Astrocyte of the spinal cord (primary cell): ENCODE data around the gene CDC42EP5.

Experiments
- DNase-seq: peaks from one replicate; pipeline ENCODE4 v3.0.0; 2011; ENCODE audit warnings: low read depth, low spot score
- H3K4me3 ChIP-seq: 2 replicates; pipeline ENCODE4 v1.5.1; 2011; ENCODE audit warnings: low read depth, mild to moderate bottlenecking, low read length, moderate library complexity
- in situ Hi-C: cut with HindIII; loops from 2 replicates; pipeline ENCODE4 v1.10.0; 2017; ENCODE audit warnings: low sequenced_read_pairs
- TF ChIP-seq, protein P1 (sequence below): IDR thresholded peaks from 2 replicates; pipeline ENCODE4 v1.5.1; 2012; ENCODE audit warnings: low read depth, mild to moderate bottlenecking, low read length, inconsistent platforms

CDC42EP5 gene

DNA sequence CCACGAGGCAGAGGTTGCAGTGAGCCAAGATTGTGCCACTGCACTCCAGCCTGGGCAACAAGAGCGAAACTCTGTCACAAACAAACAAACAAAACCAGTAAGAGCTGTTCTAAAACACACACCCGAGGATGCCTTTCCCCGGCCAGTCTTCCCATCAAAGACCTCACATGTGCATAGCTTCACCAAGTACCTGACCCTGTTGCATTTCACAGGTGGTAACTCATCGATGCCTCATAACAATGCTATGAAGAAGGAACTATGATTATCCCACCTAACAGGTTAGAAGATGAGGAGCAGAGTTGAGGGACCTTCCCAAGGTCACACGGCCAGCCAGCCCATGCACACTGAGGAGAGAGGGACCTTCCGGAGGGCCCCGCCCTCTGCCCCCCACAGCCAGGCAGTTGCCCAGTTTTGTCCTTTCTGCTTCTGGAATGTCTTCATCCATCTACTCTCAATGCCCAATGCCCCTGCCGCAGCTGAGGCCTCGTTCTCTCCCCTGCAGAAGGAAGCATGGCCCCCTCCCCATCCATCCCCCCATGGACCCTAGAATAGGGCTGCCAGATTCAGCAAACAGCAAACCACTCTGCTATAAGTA is 40.9 kb downstream of the CDC42EP5 start:
- DNase-seq: no peak
- TF ChIP-seq, protein P1, sequence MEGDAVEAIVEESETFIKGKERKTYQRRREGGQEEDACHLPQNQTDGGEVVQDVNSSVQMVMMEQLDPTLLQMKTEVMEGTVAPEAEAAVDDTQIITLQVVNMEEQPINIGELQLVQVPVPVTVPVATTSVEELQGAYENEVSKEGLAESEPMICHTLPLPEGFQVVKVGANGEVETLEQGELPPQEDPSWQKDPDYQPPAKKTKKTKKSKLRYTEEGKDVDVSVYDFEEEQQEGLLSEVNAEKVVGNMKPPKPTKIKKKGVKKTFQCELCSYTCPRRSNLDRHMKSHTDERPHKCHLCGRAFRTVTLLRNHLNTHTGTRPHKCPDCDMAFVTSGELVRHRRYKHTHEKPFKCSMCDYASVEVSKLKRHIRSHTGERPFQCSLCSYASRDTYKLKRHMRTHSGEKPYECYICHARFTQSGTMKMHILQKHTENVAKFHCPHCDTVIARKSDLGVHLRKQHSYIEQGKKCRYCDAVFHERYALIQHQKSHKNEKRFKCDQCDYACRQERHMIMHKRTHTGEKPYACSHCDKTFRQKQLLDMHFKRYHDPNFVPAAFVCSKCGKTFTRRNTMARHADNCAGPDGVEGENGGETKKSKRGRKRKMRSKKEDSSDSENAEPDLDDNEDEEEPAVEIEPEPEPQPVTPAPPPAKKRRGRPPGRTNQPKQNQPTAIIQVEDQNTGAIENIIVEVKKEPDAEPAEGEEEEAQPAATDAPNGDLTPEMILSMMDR: no peak
- no peak overlapping the region for H3K4me3 ChIP-seq
- in situ Hi-C loops: no loop called here

DNA sequence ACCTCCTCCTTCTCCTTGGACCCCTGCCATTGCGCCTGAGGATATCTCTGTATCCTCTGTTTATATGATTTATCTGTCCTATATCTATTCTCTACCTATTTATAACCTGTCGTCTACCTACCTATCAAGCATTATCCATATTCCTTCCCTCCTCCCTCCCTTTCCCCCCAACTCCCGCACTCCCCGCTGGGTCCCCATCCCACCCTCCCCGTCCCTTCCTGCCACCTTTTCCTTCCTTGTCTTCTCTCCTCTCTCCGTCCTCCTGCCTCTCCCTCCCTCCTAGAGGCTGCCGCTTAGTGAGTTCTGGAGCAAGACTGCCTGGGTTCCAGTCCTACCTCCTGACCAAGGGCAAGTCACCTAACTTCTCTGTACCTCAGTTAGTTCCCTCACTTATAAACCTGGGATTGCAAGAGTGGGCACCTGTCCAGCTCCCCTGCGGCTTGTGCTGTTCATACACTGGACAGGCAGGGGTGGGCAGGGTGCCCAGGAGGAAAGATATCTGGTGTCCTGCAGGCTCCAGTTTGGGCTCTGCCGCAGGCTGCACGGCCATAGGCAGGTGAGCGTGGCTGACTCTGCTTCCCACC is 41.7 kb downstream of the CDC42EP5 start:
- TF ChIP-seq, protein P1: no peak
- DNase-seq: peak; percentile 34
- in situ Hi-C loops: no loop called here
- no peak overlapping the region for H3K4me3 ChIP-seq

DNA sequence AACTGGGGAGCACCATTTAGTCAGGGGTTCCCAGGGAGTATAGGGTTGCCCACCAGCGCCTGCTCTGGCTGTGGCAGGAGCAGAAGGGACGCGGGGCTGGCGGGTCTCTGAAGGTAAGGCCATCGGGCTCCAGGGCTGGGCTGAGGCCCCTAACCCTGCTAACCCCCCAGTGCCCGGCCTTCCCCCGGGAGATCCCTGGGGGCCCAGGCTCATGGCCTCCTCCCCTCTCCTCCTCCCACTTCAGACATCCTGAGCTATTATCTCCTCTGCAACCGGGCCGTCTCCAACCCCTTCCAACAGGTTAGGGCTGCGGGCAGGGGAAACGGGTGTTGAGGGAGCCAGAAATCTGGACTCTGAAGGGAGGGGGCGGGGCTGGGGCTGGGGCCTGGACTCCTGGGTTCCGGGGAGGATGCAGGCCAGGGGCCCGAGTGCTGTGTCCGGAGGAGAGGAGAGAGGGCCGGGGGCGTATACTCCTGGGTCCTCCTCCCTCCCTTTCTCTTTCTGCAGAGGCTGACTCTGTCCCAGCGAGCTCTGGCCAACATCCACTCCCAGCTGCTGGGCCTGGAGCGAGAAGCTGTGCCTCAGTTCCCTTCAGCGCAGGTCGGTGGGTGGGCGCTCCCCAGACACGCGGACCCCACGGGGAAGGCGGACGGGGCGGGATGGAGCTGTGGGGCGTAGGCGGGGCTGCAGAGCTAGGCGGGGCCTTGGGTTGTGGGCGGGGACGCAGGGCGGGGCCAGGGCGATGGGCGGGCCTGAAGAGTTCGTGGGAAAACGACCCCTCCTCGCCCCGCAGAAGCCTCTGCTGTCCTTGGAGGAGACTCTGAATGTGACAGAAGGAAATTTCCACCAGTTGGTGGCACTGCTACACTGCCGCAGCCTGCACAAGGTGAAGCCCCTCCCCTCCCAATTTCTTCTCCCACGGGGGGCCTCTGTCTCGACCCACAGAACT is 42.5 kb downstream of the CDC42EP5 start:
- no peak overlapping the region for H3K4me3 ChIP-seq
- DNase-seq: no peak
- TF ChIP-seq, protein P1: peak; percentile 20
- in situ Hi-C loops: no loop called here

DNA sequence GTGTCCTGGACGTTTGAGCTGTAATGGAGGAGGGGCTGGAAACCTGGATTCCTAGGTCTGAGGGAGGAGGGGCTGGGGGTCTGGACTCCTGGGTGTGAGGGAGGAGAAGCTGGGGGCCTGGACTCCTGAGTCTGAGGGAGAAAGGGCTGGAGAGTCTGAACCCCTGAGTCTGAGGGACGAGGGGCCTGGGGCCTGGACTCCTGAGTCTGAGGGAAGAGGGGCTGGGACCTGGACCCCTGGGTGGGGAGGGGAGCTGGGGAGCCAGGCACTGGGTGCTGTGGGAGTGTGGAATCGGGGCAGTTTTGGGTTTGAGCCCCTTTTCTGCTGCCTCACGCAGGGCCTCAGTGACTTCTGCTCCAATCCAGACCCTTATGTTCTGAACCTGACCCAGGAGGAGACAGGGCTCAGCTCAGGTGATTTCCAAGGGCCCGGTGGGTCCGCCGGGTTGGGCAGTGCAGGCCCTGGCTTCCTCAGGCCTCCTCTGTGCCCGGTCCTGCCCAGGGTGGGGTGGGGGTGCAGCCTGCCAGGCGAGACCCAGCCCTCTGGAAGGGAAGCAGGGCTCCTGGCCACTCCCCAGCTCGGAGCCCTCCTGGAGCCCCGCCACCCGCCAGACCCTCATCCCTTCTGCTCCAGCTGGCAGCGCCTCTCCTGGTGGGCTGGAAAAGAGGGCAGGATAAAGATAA is 43.4 kb downstream of the CDC42EP5 start:
- no peak overlapping the region for H3K4me3 ChIP-seq
- TF ChIP-seq, protein P1: no peak
- in situ Hi-C loops: no loop called here
- DNase-seq: no peak

DNA sequence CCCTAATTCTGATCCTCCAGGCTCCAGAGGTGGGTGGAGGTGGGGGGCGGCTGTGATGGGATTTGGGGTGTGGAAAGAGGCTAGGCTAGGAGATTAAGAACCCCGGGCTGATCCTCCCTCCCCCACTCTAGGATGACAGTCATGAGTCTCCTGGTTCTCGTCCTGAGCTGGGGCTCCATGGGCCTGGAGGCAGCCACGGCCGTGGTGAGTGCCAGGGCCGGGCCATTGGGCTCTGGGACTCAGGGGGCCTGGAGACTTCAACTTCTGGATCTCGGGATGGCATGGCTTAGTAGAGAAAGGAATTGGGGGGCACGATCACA is 44.0 kb downstream of the CDC42EP5 start:
- in situ Hi-C loops: no loop called here
- no peak overlapping the region for H3K4me3 ChIP-seq
- no peak for DNase-seq
- TF ChIP-seq, protein P1: no peak

DNA sequence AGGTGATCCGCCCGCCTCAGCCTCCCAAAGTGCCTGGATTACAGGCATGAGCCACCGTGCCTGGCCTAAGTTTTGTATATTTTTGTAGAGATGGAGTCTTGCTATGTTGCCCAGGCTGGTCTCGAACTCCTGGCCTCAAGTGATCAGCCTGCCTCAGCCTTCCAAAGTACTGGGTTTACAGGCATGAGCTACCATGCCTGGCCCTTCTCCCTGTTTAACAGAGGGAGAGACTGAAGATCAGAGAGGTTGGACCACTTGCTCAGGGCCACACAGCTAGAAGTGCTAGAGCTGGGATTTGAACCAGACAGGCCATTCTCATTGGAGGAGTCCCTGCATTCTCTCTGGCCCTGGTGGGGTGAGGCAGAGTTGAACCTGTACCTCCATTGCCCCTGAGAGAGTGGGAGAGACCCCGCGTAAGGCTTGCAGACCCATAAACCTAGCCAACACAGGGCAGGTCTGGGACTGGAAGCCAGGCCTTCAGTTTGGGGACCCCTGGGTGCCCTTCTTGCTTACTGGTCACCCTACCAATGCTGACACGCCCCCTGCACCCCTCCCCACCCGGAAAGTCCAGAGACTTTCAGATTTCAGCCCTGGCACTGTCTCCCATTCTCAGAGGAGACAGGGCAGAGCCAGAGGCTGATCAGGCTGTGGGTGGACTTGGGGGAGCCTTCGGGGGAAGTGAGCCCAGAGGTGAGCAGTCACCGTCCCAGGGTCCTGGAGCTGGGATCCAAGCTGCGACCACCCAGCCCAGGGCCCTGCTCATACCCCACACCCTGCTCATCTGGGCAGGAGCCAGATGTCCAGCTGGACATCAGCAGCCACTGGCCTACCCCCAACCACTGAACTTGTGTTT is 44.5 kb downstream of the CDC42EP5 start:
- in situ Hi-C loops: no loop called here
- H3K4me3 ChIP-seq: no peak overlapping the region
- DNase-seq: no peak
- TF ChIP-seq, protein P1: no peak
